ENCODE data around the gene PTPRN2. TPM values are rescaled to one million over a fixed set of nuclear protein-coding genes. Genes with fewer than 3 reads are reported as not detected.

The PTPRN2 gene
- total and polyA plus RNA-seq, 2 donors (not counting 3 experiments of a cell fraction or from before 2014, with no cell fraction given): 0.62 to 0.88 TPM

DNA sequence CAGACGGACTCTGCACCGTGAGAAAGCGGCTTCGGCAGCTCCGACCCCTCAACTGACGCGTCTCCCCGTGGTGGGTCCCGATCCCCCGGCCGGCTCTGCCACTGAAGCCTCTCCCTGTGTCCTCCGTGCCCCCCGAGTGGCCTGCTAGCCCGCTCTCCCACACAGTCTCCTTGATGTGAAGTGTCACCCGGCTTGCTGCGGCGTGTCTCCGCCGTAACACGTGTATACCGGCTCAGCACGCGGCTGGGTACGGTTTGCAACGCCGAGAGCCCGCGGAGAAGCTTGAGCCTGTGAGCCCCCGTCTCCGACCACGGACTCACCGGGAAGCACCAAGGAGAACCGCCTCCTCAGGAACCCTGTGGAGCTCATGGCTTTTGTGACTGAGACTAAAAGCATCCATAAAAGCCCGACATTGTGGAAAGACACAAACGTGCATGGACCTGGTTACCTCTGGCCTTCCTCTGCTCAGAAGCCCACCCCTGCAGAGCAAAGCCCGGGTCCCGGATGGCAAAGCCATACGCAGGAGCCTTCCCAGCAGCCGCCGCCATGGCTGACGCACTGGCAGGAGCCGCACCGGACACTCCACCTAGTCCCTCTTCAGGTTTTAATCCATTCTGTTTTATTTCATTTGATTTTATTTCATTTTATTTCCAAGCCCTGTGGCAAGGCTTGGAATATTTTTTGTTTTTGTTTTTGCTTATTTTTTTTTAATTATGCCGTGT, 17.0 kb downstream of the PTPRN2 start:
- ChIA-PET POLR2A (no interaction called here), CTCF (no interaction called here)
- intact Hi-C loops (cut with micrococcal nuclease): no loop called here
- Histone ChIP-seq H3K4me2 (ENCODE audit: insufficient read depth, low read length) (no peak overlapping the region), H4K20me1 (replicated peaks; ENCODE audit: control insufficient read depth, extremely low read depth, insufficient read depth, low read length) (no peaks in the 10 kb centered on the region), H3K4me3 (replicated peaks in 1 of 3; ENCODE audit: insufficient read depth in 1 of 3, low read depth in 1 of 3, low read length in 3 of 3) (no peak overlapping the region), H3K9ac (replicated peaks; ENCODE audit: extremely low read depth, insufficient read depth, low read length) (no peak overlapping the region), H2AFZ (ENCODE audit: low read depth, low read length) (no peak overlapping the region), H3K36me3 (ENCODE audit: control insufficient read depth in 2 of 2, extremely low read depth in 1 of 2, insufficient read depth in 2 of 2, low read length in 2 of 2) (no peaks in the 10 kb centered on the region), H3K9me3 (replicated peaks; ENCODE audit: control insufficient read depth, insufficient read depth, low read length) (no peaks in the 10 kb centered on the region), H3K27me3 (ENCODE audit: control insufficient read depth in 2 of 2, insufficient read depth in 2 of 2, low read length in 2 of 2) (no peaks in the 10 kb centered on the region), H3K27ac (ENCODE audit: insufficient read depth, low read depth, low read length) (no peak overlapping the region), H3K79me2 (ENCODE audit: control insufficient read depth, insufficient read depth, low read length) (no peaks in the 10 kb centered on the region), H3K4me1 (ENCODE audit: control insufficient read depth, extremely low read depth, insufficient read depth, low read length) (no peaks in the 10 kb centered on the region), H3K9me1 (replicated peaks; ENCODE audit: control insufficient read depth, extremely low read depth, insufficient read depth, low read length) (no peaks in the 10 kb centered on the region)
- no peak for DNase-seq (ENCODE audit: low read depth, low spot score)
- no peak for TF ChIP-seq GATA2 (IDR thresholded peaks at IDR 0.05; ENCODE audit: insufficient read depth, insufficient read length, low read depth, low read length)
- no peak for TF ChIP-seq JUN (IDR thresholded peaks at IDR 0.05; ENCODE audit: borderline replicate concordance, insufficient read depth, insufficient read length, low read depth)
- TF ChIP-seq, protein P1, sequence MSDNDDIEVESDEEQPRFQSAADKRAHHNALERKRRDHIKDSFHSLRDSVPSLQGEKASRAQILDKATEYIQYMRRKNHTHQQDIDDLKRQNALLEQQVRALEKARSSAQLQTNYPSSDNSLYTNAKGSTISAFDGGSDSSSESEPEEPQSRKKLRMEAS (IDR thresholded peaks at IDR 0.05; ENCODE audit: insufficient read depth, insufficient read length): no peak
- no peak for TF ChIP-seq EZH2 (IDR thresholded peaks at IDR 0.05; ENCODE audit: borderline replicate concordance, low read depth, low read length, severe bottlenecking)
- TF ChIP-seq, protein P2, sequence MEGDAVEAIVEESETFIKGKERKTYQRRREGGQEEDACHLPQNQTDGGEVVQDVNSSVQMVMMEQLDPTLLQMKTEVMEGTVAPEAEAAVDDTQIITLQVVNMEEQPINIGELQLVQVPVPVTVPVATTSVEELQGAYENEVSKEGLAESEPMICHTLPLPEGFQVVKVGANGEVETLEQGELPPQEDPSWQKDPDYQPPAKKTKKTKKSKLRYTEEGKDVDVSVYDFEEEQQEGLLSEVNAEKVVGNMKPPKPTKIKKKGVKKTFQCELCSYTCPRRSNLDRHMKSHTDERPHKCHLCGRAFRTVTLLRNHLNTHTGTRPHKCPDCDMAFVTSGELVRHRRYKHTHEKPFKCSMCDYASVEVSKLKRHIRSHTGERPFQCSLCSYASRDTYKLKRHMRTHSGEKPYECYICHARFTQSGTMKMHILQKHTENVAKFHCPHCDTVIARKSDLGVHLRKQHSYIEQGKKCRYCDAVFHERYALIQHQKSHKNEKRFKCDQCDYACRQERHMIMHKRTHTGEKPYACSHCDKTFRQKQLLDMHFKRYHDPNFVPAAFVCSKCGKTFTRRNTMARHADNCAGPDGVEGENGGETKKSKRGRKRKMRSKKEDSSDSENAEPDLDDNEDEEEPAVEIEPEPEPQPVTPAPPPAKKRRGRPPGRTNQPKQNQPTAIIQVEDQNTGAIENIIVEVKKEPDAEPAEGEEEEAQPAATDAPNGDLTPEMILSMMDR (IDR thresholded peaks at IDR 0.05; ENCODE audit: extremely low read depth in 1 of 2, insufficient read depth in 1 of 2, low read depth in 1 of 2, low read length in 2 of 2): no peak
- TF ChIP-seq POLR2A (IDR thresholded peaks at IDR 0.05; ENCODE audit: low read depth, low read length): no peak
- TF ChIP-seq POLR2AphosphoS5 (IDR thresholded peaks at IDR 0.05; ENCODE audit: insufficient read depth, low read depth, low read length): no peak
- TF ChIP-seq FOS (IDR thresholded peaks at IDR 0.05; ENCODE audit: borderline replicate concordance, insufficient read depth, low read length): no peak
- no peak for TF ChIP-seq MYC (IDR thresholded peaks at IDR 0.05; ENCODE audit: low read depth, low read length)
- no peak for FAIRE-seq
- dilution Hi-C loops (cut with MboI; ENCODE audit: extremely low pct_ligation_motif_present, low sequenced_read_pairs): no loop called here
- BruUV-seq (replicated peaks): no TSS peak

Data from endothelial cell of umbilical vein (primary cell).